ENCODE measurements around the gene IQSEC1. TPM values are rescaled to one million over a fixed set of nuclear protein-coding genes. Genes with fewer than 3 reads are reported as not detected.

Gene IQSEC1
- total and polyA plus RNA-seq, 2 experiments from 2014 or later = 8.0 to 51.9 TPM

DNA sequence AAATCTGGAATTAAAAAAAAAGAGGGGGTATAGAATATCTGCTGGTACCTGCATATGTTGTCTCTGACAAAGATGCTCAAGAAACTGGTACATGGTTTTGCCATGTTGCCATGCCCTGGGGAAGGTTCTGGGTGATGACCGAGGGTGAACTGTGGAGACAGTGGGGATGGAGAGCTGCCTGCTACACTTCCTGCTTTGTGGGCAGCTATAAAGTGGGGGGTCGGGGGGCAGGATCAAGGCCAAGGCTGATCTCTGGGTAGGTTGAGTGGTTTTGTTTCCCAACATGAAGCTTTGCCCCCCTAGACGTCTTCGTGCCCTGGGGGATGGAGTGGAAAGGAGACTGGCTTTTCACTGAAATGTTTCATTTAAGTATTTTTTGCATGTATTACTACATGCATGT, 74.6 kb downstream of the IQSEC1 start:
- H3K27ac ChIP-seq (ENCODE audit: low read depth) = no peak overlapping the region
- H3K27me3 ChIP-seq (ENCODE audit: insufficient read depth) = peaks cover 6% of the 10 kb centered on the region
- no peaks in the 10 kb centered on the region for H3F3A ChIP-seq (replicated peaks; ENCODE audit: low read depth)
- no peaks in the 10 kb centered on the region for H3K36me3 ChIP-seq (ENCODE audit: insufficient read depth)
- H3K27me3 Mint-ChIP-seq (ENCODE audit: insufficient read depth, low read depth, poor library complexity) = peaks cover 7% of the 10 kb centered on the region
- H3K4me1 Mint-ChIP-seq = peaks cover 17% of the 10 kb centered on the region
- H3K4me3 Mint-ChIP-seq = no peak overlapping the region
- H3K4me3 ChIP-seq = no peak overlapping the region
- H3K4me1 ChIP-seq (ENCODE audit: insufficient read depth) = peaks cover 16% of the 10 kb centered on the region
- no peaks in the 10 kb centered on the region for H3K79me2 ChIP-seq (replicated peaks; ENCODE audit: insufficient read depth)
- TF ChIP-seq JUNB (IDR thresholded peaks at IDR 0.05; ENCODE audit: unreplicated experiment) (no peak), EZH2 (IDR thresholded peaks at IDR 0.05; ENCODE audit: low read depth, unreplicated experiment) (no peak), EZH2phosphoT487 (IDR thresholded peaks at IDR 0.05; ENCODE audit: unreplicated experiment) (no peak), STAT1 (IDR thresholded peaks at IDR 0.05; ENCODE audit: unreplicated experiment) (no peak), POLR2AphosphoS5 (IDR thresholded peaks at IDR 0.05; ENCODE audit: low read depth) (no peak), NANOG (IDR thresholded peaks at IDR 0.05; ENCODE audit: borderline replicate concordance) (no peak), ZNF114 (CRISPR knock-in tag; IDR thresholded peaks at IDR 0.05) (no peak), CREB1 (CRISPR knock-in tag; IDR thresholded peaks at IDR 0.05; ENCODE audit: low read depth) (no peak), ZNF331 (CRISPR knock-in tag; IDR thresholded peaks at IDR 0.05; ENCODE audit: low read depth) (no peak)
- TF ChIP-seq, protein P1, sequence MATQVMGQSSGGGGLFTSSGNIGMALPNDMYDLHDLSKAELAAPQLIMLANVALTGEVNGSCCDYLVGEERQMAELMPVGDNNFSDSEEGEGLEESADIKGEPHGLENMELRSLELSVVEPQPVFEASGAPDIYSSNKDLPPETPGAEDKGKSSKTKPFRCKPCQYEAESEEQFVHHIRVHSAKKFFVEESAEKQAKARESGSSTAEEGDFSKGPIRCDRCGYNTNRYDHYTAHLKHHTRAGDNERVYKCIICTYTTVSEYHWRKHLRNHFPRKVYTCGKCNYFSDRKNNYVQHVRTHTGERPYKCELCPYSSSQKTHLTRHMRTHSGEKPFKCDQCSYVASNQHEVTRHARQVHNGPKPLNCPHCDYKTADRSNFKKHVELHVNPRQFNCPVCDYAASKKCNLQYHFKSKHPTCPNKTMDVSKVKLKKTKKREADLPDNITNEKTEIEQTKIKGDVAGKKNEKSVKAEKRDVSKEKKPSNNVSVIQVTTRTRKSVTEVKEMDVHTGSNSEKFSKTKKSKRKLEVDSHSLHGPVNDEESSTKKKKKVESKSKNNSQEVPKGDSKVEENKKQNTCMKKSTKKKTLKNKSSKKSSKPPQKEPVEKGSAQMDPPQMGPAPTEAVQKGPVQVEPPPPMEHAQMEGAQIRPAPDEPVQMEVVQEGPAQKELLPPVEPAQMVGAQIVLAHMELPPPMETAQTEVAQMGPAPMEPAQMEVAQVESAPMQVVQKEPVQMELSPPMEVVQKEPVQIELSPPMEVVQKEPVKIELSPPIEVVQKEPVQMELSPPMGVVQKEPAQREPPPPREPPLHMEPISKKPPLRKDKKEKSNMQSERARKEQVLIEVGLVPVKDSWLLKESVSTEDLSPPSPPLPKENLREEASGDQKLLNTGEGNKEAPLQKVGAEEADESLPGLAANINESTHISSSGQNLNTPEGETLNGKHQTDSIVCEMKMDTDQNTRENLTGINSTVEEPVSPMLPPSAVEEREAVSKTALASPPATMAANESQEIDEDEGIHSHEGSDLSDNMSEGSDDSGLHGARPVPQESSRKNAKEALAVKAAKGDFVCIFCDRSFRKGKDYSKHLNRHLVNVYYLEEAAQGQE (IDR thresholded peaks at IDR 0.05; ENCODE audit: unreplicated experiment) = no peak
- TF ChIP-seq, protein P2, sequence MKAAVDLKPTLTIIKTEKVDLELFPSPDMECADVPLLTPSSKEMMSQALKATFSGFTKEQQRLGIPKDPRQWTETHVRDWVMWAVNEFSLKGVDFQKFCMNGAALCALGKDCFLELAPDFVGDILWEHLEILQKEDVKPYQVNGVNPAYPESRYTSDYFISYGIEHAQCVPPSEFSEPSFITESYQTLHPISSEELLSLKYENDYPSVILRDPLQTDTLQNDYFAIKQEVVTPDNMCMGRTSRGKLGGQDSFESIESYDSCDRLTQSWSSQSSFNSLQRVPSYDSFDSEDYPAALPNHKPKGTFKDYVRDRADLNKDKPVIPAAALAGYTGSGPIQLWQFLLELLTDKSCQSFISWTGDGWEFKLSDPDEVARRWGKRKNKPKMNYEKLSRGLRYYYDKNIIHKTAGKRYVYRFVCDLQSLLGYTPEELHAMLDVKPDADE (IDR thresholded peaks at IDR 0.05) = no peak
- TF ChIP-seq, protein P3, sequence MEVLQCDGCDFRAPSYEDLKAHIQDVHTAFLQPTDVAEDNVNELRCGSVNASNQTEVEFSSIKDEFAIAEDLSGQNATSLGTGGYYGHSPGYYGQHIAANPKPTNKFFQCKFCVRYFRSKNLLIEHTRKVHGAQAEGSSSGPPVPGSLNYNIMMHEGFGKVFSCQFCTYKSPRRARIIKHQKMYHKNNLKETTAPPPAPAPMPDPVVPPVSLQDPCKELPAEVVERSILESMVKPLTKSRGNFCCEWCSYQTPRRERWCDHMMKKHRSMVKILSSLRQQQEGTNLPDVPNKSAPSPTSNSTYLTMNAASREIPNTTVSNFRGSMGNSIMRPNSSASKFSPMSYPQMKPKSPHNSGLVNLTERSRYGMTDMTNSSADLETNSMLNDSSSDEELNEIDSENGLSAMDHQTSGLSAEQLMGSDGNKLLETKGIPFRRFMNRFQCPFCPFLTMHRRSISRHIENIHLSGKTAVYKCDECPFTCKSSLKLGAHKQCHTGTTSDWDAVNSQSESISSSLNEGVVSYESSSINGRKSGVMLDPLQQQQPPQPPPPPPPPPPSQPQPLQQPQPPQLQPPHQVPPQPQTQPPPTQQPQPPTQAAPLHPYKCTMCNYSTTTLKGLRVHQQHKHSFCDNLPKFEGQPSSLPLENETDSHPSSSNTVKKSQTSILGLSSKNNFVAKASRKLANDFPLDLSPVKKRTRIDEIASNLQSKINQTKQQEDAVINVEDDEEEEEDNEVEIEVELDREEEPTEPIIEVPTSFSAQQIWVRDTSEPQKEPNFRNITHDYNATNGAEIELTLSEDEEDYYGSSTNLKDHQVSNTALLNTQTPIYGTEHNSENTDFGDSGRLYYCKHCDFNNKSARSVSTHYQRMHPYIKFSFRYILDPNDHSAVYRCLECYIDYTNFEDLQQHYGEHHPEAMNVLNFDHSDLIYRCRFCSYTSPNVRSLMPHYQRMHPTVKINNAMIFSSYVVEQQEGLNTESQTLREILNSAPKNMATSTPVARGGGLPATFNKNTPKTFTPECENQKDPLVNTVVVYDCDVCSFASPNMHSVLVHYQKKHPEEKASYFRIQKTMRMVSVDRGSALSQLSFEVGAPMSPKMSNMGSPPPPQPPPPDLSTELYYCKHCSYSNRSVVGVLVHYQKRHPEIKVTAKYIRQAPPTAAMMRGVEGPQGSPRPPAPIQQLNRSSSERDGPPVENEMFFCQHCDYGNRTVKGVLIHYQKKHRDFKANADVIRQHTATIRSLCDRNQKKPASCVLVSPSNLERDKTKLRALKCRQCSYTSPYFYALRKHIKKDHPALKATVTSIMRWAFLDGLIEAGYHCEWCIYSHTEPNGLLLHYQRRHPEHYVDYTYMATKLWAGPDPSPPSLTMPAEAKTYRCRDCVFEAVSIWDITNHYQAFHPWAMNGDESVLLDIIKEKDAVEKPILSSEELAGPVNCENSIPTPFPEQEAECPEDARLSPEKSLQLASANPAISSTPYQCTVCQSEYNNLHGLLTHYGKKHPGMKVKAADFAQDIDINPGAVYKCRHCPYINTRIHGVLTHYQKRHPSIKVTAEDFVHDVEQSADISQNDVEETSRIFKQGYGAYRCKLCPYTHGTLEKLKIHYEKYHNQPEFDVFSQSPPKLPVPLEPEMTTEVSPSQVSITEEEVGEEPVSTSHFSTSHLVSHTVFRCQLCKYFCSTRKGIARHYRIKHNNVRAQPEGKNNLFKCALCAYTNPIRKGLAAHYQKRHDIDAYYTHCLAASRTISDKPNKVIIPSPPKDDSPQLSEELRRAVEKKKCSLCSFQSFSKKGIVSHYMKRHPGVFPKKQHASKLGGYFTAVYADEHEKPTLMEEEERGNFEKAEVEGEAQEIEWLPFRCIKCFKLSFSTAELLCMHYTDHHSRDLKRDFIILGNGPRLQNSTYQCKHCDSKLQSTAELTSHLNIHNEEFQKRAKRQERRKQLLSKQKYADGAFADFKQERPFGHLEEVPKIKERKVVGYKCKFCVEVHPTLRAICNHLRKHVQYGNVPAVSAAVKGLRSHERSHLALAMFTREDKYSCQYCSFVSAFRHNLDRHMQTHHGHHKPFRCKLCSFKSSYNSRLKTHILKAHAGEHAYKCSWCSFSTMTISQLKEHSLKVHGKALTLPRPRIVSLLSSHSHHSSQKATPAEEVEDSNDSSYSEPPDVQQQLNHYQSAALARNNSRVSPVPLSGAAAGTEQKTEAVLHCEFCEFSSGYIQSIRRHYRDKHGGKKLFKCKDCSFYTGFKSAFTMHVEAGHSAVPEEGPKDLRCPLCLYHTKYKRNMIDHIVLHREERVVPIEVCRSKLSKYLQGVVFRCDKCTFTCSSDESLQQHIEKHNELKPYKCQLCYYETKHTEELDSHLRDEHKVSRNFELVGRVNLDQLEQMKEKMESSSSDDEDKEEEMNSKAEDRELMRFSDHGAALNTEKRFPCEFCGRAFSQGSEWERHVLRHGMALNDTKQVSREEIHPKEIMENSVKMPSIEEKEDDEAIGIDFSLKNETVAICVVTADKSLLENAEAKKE (CRISPR knock-in tag; IDR thresholded peaks at IDR 0.05) = no peak
- TF ChIP-seq, protein P4, sequence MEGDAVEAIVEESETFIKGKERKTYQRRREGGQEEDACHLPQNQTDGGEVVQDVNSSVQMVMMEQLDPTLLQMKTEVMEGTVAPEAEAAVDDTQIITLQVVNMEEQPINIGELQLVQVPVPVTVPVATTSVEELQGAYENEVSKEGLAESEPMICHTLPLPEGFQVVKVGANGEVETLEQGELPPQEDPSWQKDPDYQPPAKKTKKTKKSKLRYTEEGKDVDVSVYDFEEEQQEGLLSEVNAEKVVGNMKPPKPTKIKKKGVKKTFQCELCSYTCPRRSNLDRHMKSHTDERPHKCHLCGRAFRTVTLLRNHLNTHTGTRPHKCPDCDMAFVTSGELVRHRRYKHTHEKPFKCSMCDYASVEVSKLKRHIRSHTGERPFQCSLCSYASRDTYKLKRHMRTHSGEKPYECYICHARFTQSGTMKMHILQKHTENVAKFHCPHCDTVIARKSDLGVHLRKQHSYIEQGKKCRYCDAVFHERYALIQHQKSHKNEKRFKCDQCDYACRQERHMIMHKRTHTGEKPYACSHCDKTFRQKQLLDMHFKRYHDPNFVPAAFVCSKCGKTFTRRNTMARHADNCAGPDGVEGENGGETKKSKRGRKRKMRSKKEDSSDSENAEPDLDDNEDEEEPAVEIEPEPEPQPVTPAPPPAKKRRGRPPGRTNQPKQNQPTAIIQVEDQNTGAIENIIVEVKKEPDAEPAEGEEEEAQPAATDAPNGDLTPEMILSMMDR (conservative IDR thresholded peaks at IDR 0.05; ENCODE audit: low read depth in 2 of 2) = no peak
- ATAC-seq (no peak), DNase-seq (ENCODE audit: low spot score) (no peak)
- H3K9me2 ChIP-seq (ENCODE audit: insufficient read depth) = no peaks in the 10 kb centered on the region
- H4K20me1 ChIP-seq (replicated peaks; ENCODE audit: insufficient read depth) = no peaks in the 10 kb centered on the region; the same call in 1 of the 2 replicates
- no peak overlapping the region for H3K27ac Mint-ChIP-seq
- H3K9me3 Mint-ChIP-seq = no peaks in the 10 kb centered on the region
- no peaks in the 10 kb centered on the region for H3K36me3 Mint-ChIP-seq (ENCODE audit: low read depth)
- no peak overlapping the region for H3K4me2 ChIP-seq
- H2AFZ ChIP-seq = no peak overlapping the region
